GM12892 (cell line): ENCODE data around the gene COG5.

ENCODE experiments used
- POLR2A ChIP-seq: IDR thresholded peaks from 2 replicates; pipeline ENCODE4 v1.6.1; 2011; ENCODE audit warnings: low read depth, low read length, control low read depth
- POLR2AphosphoS5 ChIP-seq: IDR thresholded peaks from 2 replicates; pipeline ENCODE4 v1.6.1; 2011; ENCODE audit warnings: low read depth, low read length, control low read depth
- TAF1 ChIP-seq: IDR thresholded peaks from 2 replicates; pipeline ENCODE4 v1.6.1; 2011; ENCODE audit warnings: low read depth, mild to moderate bottlenecking, control low read depth, low read length, borderline replicate concordance

GRCh38 chr7:107157091-107157490, 406.6 kb downstream of the COG5 start:
- TF ChIP-seq POLR2A, result no peak
- no peak for TF ChIP-seq POLR2AphosphoS5
- no peak for TF ChIP-seq TAF1
